GM18867 (cell line): Measurements from ENCODE around the gene NR2F2.

Experiments used
- ATAC-seq: cut with Tn5 transposase; IDR thresholded peaks from one replicate; pipeline ENCODE4 v1.9.1; 2021; ENCODE audit warnings: mild to moderate bottlenecking, moderate library complexity; ENCODE audit not compliant: unreplicated experiment

The NR2F2 gene

GRCh38 chr15:96316953-96317629, 13.4 kb upstream of the NR2F2 start:
- ATAC-seq, result no peak

- ATAC-seq, result no peak
Measured at GRCh38 chr15:96320107-96320506, 10.4 kb upstream of the NR2F2 start.

- no peak for ATAC-seq
Measured at GRCh38 chr15:96320703-96321638, 9.5 kb upstream of the NR2F2 start.

- ATAC-seq, result no peak
Measured at GRCh38 chr15:96321639-96322535, 8.6 kb upstream of the NR2F2 start.

GRCh38 chr15:96322536-96323318, 7.8 kb upstream of the NR2F2 start:
- ATAC-seq, result no peak

GRCh38 chr15:96323319-96324145, 7.0 kb upstream of the NR2F2 start:
- ATAC-seq, result no peak

GRCh38 chr15:96324192-96324895, 6.2 kb upstream of the NR2F2 start:
- ATAC-seq, result no peak

- ATAC-seq, result no peak
Measured at GRCh38 chr15:96324940-96325540, 5.5 kb upstream of the NR2F2 start.

GRCh38 chr15:96325541-96326327, 4.8 kb upstream of the NR2F2 start:
- no peak for ATAC-seq

- ATAC-seq, result no peak
Measured at GRCh38 chr15:96326328-96327154, 4.0 kb upstream of the NR2F2 start.

- ATAC-seq, result no peak
Measured at GRCh38 chr15:96327155-96327741, 3.3 kb upstream of the NR2F2 start.

- ATAC-seq, result no peak
Measured at GRCh38 chr15:96328181-96328876, 2.2 kb upstream of the NR2F2 start.

GRCh38 chr15:96328877-96329195, 1.7 kb upstream of the NR2F2 start:
- no peak for ATAC-seq

GRCh38 chr15:96329403-96329981, 1.0 kb upstream of the NR2F2 start:
- ATAC-seq, result no peak

GRCh38 chr15:96330064-96330449, 443 bp upstream of the NR2F2 start:
- no peak for ATAC-seq
